ENCODE measurements around the gene TAGAP. TPM values are rescaled to one million over a fixed set of nuclear protein-coding genes. Genes with fewer than 3 reads are reported as not detected.

Gene TAGAP
- total RNA-seq, 1 experiment from 2014 or later: 0.22 TPM

DNA sequence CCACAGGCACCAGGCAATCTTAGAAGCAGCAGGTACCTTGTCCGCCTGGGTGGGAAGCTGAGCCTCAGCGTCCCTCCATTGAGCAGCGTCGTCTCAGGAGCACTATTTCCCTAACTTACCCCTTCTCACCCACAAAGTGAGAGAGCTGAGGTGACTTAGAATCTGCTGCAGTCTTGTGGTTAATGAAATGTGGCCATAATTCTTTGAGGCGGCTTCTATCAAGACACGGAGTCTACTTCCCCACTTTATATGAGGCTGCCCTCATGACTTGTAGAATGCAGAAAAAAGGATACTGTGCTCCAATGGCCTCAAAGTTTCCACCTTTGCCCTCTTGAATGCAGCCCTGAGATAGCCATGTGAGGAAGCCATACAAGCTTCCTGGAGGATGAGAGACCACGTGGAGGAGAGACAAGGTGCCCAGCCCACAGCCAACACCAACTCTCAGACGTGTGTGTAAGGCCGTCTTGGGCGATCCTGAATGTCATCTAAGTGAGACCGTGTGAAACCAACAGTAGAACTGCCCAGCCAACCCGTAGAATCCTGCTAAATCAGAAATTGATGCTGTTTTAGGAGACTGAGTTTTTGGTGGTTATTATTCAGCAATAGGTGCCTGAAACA, 9.1 kb upstream of the TAGAP start:
- POLR2A ChIA-PET: no interaction called here
- Mint-ChIP-seq H3K9me3 (peaks cover 13% of the 10 kb centered on the region; the same call in 1 of the 2 replicates), H3K27ac (no peak overlapping the region), H3K27me3 (ENCODE audit: low read depth) (no peaks in the 10 kb centered on the region), H3K36me3 (no peaks in the 10 kb centered on the region), H3K4me3 (no peak overlapping the region), H3K4me1 (peaks cover 11% of the 10 kb centered on the region)
- no peak for TF ChIP-seq HMGA2 (CRISPR knock-in tag; IDR thresholded peaks at IDR 0.05)
- TF ChIP-seq TEAD4 (CRISPR knock-in tag; IDR thresholded peaks at IDR 0.05): no peak
- TF ChIP-seq, protein P1, sequence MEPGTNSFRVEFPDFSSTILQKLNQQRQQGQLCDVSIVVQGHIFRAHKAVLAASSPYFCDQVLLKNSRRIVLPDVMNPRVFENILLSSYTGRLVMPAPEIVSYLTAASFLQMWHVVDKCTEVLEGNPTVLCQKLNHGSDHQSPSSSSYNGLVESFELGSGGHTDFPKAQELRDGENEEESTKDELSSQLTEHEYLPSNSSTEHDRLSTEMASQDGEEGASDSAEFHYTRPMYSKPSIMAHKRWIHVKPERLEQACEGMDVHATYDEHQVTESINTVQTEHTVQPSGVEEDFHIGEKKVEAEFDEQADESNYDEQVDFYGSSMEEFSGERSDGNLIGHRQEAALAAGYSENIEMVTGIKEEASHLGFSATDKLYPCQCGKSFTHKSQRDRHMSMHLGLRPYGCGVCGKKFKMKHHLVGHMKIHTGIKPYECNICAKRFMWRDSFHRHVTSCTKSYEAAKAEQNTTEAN (CRISPR knock-in tag; IDR thresholded peaks at IDR 0.05): no peak
- no peak for TF ChIP-seq ZBTB21 (CRISPR knock-in tag; IDR thresholded peaks at IDR 0.05; ENCODE audit: borderline replicate concordance)
- TF ChIP-seq, protein P2, sequence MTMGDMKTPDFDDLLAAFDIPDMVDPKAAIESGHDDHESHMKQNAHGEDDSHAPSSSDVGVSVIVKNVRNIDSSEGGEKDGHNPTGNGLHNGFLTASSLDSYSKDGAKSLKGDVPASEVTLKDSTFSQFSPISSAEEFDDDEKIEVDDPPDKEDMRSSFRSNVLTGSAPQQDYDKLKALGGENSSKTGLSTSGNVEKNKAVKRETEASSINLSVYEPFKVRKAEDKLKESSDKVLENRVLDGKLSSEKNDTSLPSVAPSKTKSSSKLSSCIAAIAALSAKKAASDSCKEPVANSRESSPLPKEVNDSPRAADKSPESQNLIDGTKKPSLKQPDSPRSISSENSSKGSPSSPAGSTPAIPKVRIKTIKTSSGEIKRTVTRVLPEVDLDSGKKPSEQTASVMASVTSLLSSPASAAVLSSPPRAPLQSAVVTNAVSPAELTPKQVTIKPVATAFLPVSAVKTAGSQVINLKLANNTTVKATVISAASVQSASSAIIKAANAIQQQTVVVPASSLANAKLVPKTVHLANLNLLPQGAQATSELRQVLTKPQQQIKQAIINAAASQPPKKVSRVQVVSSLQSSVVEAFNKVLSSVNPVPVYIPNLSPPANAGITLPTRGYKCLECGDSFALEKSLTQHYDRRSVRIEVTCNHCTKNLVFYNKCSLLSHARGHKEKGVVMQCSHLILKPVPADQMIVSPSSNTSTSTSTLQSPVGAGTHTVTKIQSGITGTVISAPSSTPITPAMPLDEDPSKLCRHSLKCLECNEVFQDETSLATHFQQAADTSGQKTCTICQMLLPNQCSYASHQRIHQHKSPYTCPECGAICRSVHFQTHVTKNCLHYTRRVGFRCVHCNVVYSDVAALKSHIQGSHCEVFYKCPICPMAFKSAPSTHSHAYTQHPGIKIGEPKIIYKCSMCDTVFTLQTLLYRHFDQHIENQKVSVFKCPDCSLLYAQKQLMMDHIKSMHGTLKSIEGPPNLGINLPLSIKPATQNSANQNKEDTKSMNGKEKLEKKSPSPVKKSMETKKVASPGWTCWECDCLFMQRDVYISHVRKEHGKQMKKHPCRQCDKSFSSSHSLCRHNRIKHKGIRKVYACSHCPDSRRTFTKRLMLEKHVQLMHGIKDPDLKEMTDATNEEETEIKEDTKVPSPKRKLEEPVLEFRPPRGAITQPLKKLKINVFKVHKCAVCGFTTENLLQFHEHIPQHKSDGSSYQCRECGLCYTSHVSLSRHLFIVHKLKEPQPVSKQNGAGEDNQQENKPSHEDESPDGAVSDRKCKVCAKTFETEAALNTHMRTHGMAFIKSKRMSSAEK (CRISPR knock-in tag; IDR thresholded peaks at IDR 0.05; ENCODE audit: borderline replicate concordance): no peak
- CTCF ChIA-PET: interaction anchor here (0.9 to 1.4 kb wide), 3 partner anchors 56 to 82 kb away, joined by 3 to 5 read pairs (median 3); no protein-coding TSS in a partner anchor
- no peak for DNase-seq (ENCODE audit: low spot score)
- ATAC-seq: no peak

DNA sequence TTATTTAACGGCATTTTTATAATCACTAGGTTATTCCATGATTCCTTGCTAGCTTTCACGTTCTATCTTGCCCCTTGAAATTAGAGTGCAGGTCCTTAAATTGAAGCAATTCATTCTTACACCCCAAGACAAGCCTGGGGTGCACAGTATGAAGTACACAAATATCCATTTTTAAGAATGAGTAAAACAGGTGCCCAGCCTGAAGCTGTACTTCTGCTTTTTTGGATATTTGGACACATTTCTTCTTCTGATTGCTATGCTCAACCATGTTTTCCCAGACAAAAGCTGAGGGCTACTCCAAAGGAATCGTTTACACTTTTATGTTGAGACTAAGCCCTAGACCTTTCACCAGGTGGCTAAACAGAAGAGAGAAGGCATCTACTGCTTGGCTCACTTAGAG, 7.9 kb upstream of the TAGAP start:
- Mint-ChIP-seq H3K36me3 (no peaks in the 10 kb centered on the region), H3K27ac (no peak overlapping the region), H3K9me3 (peaks cover 13% of the 10 kb centered on the region; the same call in 1 of the 2 replicates), H3K27me3 (ENCODE audit: low read depth) (no peaks in the 10 kb centered on the region), H3K4me1 (peaks cover 11% of the 10 kb centered on the region), H3K4me3 (no peak overlapping the region)
- ChIA-PET POLR2A (no interaction called here), CTCF (interaction anchor here (0.6 to 1.1 kb wide), 4 partner anchors 10 to 83 kb away, joined by 3 to 5 read pairs (median 3); no protein-coding TSS in a partner anchor)
- no peak for DNase-seq (ENCODE audit: low spot score)
- no peak for ATAC-seq
- TF ChIP-seq, protein P3, sequence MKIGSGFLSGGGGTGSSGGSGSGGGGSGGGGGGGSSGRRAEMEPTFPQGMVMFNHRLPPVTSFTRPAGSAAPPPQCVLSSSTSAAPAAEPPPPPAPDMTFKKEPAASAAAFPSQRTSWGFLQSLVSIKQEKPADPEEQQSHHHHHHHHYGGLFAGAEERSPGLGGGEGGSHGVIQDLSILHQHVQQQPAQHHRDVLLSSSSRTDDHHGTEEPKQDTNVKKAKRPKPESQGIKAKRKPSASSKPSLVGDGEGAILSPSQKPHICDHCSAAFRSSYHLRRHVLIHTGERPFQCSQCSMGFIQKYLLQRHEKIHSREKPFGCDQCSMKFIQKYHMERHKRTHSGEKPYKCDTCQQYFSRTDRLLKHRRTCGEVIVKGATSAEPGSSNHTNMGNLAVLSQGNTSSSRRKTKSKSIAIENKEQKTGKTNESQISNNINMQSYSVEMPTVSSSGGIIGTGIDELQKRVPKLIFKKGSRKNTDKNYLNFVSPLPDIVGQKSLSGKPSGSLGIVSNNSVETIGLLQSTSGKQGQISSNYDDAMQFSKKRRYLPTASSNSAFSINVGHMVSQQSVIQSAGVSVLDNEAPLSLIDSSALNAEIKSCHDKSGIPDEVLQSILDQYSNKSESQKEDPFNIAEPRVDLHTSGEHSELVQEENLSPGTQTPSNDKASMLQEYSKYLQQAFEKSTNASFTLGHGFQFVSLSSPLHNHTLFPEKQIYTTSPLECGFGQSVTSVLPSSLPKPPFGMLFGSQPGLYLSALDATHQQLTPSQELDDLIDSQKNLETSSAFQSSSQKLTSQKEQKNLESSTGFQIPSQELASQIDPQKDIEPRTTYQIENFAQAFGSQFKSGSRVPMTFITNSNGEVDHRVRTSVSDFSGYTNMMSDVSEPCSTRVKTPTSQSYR (CRISPR knock-in tag; IDR thresholded peaks at IDR 0.05): no peak
- TF ChIP-seq, protein P4, sequence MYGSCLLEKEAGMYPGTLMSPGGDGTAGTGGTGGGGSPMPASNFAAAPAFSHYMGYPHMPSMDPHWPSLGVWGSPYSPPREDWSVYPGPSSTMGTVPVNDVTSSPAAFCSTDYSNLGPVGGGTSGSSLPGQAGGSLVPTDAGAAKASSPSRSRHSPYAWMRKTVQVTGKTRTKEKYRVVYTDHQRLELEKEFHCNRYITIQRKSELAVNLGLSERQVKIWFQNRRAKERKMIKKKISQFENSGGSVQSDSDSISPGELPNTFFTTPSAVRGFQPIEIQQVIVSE (CRISPR knock-in tag; IDR thresholded peaks at IDR 0.05; ENCODE audit: borderline replicate concordance): no peak
- TF ChIP-seq MXD4 (CRISPR knock-in tag; IDR thresholded peaks at IDR 0.05; ENCODE audit: borderline replicate concordance) (no peak), JAZF1 (CRISPR knock-in tag; IDR thresholded peaks at IDR 0.05) (no peak), ZNF317 (CRISPR knock-in tag; IDR thresholded peaks at IDR 0.05; ENCODE audit: borderline replicate concordance, low read depth) (no peak), ZNF423 (CRISPR knock-in tag; IDR thresholded peaks at IDR 0.05) (no peak), PRRX2 (CRISPR knock-in tag; IDR thresholded peaks at IDR 0.05) (no peak), ZNF121 (CRISPR knock-in tag; IDR thresholded peaks at IDR 0.05) (no peak), NR3C1 (CRISPR knock-in tag; conservative IDR thresholded peaks at IDR 0.05; ENCODE audit: low read depth) (no peak), FOXP1 (CRISPR knock-in tag; IDR thresholded peaks at IDR 0.05; ENCODE audit: borderline replicate concordance) (no peak), FOXJ3 (CRISPR knock-in tag; IDR thresholded peaks at IDR 0.05; ENCODE audit: borderline replicate concordance) (no peak), MYBL2 (CRISPR knock-in tag; IDR thresholded peaks at IDR 0.05) (no peak), HMGA2 (CRISPR knock-in tag; IDR thresholded peaks at IDR 0.05) (no peak), ETV6 (CRISPR knock-in tag; IDR thresholded peaks at IDR 0.05) (no peak)
- TF ChIP-seq, protein P5, sequence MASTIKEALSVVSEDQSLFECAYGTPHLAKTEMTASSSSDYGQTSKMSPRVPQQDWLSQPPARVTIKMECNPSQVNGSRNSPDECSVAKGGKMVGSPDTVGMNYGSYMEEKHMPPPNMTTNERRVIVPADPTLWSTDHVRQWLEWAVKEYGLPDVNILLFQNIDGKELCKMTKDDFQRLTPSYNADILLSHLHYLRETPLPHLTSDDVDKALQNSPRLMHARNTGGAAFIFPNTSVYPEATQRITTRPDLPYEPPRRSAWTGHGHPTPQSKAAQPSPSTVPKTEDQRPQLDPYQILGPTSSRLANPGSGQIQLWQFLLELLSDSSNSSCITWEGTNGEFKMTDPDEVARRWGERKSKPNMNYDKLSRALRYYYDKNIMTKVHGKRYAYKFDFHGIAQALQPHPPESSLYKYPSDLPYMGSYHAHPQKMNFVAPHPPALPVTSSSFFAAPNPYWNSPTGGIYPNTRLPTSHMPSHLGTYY (CRISPR knock-in tag; IDR thresholded peaks at IDR 0.05): no peak
- TF ChIP-seq, protein P6, sequence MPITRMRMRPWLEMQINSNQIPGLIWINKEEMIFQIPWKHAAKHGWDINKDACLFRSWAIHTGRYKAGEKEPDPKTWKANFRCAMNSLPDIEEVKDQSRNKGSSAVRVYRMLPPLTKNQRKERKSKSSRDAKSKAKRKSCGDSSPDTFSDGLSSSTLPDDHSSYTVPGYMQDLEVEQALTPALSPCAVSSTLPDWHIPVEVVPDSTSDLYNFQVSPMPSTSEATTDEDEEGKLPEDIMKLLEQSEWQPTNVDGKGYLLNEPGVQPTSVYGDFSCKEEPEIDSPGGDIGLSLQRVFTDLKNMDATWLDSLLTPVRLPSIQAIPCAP (CRISPR knock-in tag; IDR thresholded peaks at IDR 0.05): no peak
- TF ChIP-seq, protein P7, sequence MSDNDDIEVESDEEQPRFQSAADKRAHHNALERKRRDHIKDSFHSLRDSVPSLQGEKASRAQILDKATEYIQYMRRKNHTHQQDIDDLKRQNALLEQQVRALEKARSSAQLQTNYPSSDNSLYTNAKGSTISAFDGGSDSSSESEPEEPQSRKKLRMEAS (CRISPR knock-in tag; IDR thresholded peaks at IDR 0.05): no peak

Measured in WTC11 (cell line).